ENCODE results near the gene CPA4.
"Not testable (repeated sequence)": the region's sequence is repeated elsewhere in the genome, so short reads cannot be mapped to it uniquely, and the experiment has no call there.

Gene CPA4, protein sequence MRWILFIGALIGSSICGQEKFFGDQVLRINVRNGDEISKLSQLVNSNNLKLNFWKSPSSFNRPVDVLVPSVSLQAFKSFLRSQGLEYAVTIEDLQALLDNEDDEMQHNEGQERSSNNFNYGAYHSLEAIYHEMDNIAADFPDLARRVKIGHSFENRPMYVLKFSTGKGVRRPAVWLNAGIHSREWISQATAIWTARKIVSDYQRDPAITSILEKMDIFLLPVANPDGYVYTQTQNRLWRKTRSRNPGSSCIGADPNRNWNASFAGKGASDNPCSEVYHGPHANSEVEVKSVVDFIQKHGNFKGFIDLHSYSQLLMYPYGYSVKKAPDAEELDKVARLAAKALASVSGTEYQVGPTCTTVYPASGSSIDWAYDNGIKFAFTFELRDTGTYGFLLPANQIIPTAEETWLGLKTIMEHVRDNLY

DNA sequence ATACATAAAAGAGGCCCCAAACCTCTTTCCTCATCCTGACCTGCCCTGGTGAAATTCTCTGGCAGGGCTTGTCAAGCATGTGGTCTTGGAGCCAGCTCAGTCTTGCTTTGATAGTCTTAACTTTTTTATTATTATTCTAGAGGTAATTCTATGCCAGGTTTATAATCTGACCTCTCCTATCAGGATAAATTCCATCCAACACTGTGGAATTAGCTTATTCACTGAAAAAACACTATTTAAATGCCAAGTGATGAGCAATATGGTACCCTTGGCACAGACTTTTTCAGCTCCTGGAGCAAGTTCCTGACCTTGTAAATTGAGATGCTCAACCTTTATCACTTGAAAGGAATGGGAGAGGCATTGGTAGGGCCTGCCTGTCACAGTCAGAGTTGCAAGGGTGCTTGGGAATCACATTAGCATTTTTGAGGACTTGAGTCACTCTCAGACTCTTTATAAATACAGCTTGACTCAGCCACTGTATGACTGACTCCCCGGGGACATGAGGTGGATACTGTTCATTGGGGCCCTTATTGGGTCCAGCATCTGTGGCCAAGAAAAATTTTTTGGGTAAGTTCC, at the start of gene CPA4:
CPA4 (plus strand) TSS at position 480 of the 576 bp plus-strand sequence; CDS start at position 500, 20 bp downstream.
- DNase-seq: no peak

DNA sequence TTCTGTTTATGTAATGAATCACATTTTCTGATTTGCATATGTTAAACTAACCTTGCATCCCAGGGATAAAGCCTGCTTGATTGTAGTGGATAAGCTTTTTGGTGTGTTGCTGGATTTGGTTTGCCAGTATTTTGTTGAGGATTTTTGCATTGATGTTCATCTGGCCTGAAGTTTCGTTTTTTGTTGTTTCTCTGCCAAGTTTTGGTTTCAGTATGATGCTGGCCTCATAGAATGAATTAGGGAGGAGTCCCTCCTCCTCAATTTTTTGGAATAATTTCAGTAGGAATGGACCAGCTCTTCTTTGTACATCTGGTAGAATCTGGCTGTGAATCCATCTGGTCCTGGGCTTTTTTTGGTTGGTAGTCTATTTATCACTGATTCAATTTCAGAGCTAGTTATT, 49.5 kb upstream of the CPA4 start:
- not testable (repeated sequence) for DNase-seq

DNA sequence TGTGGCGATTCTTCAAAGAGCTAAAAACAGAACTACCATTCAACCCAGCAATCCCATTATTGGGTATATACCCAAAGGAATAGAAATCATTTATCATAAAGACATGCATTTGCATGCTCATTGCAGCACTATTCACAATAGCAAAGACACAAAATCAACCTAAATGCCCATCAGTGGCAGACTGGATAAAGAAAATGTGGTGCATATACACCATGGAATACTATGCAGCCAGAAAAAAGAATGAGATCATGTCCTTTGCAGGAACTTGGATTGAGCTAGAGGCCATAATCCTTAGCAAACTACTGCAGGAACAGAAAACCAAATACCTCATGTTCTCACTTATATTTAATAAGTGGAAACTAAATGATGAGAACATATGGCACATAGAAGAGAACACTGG, 46.5 kb upstream of the CPA4 start:
- not testable (repeated sequence) for DNase-seq

DNA sequence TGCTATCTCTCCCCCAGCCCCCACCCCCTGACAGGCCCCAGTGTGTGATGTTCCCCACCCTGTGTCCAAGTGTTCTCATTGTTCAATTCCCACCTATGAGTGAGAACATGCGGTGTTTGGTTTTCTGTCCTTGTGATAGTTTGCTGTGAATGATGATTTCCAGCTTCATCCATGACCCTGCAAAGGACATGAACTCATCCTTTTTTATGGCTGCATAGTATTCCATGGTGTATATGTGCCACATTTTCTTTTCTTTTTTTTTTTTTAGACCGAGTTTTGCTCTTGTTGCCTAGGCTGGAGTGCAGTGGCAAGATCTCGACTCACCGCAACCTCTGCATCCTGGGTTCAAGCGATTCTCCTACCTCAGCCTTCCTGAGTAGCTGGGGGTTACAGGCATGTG, 44.1 kb upstream of the CPA4 start:
- not testable (repeated sequence) for DNase-seq

DNA sequence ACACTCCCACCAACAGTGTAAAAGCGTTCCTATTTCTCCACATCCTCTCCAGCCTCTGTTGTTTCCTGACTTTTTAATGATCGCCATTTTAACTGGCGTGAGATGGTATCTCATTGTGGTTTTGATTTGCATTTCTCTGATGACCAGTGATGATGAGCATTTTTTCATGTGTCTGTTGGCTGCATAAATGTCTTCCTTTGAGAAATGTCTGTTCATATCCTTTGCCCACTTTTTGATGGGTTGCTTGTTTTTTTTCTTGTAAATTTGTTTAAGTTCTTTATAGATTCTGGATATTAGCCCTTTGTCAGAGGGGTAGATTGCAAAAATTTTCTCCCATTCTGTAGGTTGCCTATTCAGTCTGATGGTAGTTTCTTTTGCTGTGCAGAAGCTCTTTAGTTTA, 43.3 kb upstream of the CPA4 start:
- not testable (repeated sequence) for DNase-seq

DNA sequence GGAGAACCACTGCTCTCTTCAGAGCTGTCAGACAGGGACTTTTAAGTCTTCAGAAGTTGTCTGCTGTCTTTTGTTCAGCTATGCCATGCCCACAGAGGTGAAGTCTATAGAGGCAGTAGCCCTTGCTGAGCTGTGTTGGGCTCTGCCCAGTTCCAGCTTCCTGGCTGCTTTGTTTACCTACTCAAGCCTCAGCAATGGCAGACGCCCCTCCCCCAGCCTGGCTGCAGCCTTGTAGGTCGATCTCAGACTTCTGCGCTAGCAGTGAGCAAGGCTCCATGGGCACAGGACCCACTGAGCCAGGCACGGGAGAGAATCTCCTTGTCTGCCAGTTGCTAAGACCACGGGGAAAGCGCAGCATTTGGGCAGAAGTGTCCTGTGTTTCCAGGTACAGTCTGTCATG, 38.4 kb upstream of the CPA4 start:
- no peak for DNase-seq

DNA sequence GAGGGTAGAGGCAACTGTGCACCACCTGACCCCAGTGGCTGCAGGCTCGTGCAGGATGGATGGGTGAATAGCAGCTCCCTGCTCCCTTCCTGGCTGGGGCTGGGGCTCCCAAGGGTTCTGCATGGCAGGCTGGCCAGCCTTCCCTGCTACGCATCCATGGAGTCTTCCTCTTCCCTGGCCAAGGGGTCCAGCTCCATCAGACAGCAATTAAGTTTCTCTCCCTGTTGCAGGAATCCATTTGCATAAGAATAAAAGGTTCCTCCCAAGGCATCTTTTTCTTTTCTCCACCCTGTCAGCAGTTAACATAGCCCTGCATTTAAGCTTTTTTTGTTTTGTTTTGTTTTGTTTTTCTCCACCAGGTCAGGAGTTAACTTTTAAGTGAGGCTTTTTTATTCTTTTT, 36.3 kb upstream of the CPA4 start:
- no peak for DNase-seq

DNA sequence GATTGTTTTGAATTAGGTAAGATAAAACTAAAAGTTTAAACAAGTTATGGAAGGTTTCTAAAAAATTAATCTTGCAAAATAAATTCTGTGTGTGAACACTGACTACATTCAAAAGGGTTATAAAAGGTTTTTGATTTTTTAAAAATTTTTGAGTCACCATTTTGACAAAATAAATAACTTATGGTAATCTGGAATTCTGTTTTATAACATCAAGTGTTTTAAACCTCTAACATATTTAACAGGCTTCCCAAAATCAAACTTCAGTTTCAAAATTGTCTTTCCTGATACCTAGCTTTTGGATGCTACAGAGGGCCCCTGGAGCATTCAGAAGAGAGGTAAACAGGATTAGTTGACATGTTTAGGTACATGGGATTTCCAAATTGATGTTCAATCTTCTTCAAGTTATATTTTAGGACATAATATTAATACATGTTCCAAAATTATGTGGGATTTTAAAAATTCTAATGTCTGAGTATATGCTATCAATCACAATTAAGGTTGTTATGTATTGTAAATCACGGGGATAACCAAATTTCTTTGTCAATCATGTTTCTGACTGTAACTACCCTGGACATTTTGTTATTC, 34.4 kb upstream of the CPA4 start:
- DNase-seq: no peak

DNA sequence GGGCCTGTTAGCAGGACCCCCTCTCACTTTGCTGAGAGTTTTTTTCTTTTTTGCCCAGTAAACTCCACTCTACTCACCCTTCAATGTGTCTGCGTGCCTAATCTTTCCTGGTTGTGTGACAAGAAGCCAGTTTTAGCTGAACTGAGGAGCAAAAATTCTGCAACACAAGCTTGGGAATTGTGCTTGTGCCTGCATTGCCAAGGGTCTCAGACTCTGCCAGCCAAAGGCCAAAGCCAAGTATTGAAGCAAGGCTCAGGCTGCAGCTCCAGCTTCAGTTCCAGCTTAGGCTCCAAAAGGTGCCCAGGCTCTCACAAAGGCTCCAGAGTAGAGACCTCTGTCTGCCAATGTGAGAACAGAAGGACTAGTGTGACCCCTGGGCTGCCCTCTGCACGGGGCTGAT, 30.5 kb upstream of the CPA4 start:
- no peak for DNase-seq

DNA sequence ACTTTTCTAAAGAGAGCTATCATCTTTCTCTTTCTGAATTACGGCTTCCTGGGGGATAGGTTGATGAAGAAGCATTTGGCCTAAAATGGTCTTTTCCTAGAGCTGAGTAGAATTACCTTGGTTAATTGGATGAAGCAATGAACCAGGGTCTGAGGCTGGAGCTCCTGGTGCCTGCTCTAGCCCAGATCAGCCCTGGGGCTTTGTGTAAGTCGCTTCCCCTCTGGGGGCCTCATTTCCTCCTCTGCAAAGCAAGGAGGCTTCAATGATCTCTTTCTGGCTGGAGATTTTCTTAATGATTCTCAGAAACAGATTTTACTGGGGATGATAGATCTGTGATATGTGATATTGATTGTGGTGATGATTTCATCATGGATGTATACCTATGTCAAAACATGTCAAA, 29.8 kb upstream of the CPA4 start:
- DNase-seq: no peak

DNA sequence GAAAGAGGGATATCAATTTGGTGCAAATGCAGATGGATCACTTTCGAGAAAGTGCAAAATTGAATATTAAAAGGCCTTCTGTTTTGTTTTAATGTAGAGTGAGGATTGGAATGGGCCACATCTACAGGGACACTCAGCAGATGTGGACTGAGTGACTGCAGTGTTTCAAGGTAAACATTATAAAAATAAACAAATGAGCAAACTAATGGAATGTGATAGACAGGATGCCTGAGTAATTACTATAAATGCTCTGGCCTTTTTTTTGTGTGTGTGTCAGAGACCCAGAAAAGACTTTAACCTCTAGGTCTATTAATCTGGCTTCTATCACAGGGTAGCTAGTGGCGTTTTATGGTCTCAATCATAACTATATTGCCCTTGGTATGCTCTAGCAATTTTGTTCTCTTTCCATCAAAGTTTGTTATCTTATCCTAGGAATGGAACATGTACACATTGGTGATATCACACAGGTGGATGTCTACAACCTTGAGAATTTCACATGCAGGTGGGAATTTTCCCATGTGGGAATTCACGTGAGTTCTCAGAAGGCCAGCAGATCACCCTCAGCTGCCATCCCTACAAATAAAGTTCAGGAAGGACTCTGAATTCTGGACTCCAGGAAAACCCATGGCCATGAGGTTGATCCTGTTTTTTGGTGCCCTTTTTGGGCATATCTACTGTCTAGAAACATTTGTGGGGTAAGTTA, 26.6 kb upstream of the CPA4 start, which contains the start of gene CPA2:
CPA2 (plus strand) TSS at position 606 of the 703 bp plus-strand sequence; CDS start at position 625, 19 bp downstream.
- no peak for DNase-seq

DNA sequence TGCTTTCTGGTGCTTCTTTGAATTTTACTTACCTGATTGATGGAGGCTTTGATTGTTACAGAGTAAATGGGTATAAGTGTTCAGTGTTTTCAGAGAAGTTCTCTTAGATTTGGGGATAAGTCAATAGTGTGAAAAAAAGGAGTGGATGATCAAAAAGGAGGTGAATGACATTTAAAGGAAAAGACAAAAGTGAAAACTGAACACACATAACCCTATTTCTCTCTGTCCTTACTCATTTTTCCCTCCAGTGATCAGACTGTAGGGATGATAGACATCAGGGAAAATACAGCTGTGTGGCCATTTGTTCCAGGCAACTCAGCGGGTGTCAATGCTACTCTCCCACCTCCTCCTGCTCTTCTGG, 26.0 kb upstream of the CPA4 start:
- no peak for DNase-seq

DNA sequence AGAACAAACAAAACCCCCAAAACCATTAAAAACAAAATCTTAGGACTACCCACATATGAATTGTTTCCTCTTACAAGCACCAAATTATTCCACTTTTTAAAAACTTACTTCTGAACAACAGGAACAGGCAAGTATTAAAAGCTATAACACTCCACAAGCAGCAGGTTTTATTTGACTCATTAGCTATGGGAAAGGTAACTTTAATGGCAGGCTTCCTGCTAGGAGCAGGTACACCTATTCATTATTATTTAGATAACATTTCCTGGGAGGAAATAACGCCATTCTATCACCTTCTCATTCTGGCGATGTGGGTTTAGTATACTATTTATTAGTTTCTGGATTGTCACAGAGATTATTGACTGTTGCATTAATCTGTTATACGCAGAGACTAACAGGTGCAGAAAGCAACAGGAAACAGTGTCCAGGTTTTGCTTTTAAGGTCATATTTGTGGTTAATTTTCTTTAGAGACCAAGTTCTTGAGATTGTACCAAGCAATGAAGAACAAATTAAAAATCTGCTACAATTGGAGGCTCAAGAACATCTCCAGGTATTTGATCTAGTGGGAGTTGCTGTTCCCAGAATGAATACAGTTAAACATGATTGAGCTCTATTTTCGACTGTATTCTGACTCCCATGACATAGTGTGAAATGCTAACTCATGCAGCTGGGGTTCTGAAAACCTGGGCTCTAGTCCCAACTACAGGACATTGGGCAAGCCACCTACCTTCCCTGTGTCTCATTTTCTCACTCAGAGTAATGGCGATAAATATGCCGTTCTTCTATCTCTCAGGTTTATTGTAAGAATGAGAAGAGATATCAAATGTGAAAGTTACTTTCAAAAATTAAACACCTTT, 24.3 kb upstream of the CPA4 start:
- DNase-seq: no peak

DNA sequence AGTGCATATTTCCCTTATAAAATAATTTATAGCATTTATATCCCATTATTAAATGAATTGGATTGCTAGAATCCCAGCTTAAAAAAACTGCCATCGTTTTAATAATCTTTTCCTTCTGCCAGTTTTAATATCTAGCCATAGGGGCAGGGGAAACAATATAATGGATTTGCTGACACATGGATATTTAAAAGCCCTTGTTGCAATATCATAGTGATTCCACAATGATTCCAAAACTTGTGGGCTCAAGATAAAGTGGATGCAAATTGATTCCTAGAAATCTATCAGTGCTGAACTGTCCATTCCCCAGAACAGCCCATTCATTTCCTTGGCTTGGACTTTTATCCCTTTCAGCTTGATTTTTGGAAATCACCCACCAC, 23.7 kb upstream of the CPA4 start:
- no peak for DNase-seq

DNA sequence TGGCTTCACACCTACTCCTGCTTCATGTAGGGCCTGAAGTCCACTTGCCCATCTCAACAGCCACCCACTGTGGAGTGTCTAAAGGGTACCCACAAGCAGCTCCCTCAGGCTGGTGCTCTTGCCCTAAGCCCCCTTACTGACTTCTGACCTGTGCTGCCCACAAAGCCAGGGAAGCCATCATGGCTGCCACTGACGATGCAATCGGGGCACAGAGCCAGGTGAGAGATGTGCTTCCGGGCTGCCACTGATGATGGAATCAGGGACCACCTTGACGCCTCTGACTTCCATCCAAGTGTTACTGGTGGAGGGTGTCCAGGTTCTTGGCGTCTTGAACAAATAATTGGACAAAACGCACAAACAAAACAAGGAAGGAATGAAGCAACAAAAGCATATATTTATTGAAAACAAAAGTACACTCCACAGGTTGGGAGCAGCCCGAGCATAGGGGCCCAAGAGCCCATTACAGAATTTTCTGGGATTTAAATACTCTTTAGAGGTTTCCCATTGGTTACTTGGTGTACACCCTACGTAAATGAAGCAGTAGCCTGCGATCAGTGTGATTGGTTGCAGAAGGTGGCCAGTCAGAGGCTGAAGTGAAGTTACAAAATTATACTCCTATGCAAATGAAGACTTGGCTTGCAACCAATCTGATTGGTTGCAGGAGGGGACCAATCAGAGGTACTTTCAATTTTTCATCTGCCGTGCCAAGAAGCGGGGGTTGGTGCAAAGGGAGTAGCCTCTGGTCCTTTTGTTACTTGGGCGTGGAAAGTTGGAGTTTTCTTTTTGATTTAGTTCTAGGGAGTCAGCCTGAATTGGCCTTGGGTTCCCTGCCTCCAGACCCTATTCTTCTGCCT, 21.8 kb upstream of the CPA4 start:
- no peak for DNase-seq

DNA sequence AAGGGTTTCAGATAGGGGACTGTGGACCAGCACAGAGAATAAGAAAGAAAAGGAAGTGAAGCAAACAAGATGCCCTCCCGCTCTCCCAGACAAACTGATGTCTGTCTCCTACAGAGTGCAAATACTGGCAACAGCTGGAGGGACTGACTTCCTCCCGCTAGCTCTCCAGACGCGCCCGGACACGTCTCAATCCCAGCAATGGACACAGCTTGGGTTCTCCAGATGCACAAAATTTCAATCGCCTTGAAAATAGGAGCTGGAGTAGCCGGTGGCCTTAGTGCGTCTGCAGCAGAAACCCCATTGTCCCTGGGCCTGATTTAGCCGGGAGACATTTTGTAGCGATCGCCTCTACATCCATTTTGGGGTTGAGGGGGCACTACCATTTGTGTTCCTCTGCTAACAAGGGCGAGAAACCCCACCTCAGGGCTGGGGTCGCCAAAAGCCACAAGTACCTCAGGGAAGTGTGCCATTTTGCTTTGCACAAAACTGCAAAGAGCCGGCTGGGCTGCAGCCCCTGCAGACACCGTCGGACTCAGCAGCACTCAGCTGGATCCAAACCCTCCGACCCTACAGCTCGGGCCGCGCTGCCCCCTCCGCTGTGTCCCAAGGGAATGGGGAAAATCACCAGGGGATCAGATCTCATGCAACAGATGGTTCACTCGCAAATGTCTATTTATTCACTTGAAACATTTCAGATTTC, 20.4 kb upstream of the CPA4 start:
- DNase-seq: no peak

DNA sequence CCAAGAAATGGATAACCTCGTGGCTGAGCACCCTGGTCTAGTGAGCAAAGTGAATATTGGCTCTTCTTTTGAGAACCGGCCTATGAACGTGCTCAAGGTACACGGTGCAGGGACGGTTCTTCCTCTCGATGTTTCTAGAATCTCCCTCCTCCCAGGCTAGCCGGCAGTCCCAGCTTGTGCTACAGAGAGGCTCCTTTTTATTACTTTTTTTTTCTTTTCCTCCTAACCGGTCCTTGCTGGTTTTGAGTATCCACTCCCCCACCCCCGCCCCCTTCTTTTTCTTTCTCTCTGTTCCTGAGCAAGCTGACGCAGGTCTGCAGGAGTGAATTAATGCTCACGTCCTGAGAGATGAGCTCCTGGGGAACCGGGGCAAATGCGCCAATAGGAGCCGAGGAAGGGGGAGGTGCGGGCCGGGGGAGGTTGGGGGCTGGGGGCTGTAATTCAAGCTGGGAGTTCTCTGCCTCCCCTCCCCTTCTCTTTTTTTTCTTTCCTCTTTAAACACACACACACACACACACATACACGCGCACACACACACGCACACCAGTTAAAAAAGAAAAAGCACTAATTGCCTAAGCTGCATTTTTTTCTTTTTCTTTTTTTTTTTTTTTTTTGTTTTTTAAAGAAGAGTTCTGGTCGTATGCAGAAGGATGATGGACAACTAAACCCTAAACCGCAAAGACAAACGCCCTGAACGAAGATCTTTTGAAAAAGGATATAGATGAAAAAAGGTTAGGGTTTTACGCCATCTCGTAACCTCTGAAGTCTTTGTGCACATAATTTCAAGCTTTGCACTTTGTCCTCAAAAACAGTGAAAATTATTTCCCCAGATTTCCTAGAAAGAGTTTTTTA, 19.7 kb upstream of the CPA4 start:
- DNase-seq: no peak

DNA sequence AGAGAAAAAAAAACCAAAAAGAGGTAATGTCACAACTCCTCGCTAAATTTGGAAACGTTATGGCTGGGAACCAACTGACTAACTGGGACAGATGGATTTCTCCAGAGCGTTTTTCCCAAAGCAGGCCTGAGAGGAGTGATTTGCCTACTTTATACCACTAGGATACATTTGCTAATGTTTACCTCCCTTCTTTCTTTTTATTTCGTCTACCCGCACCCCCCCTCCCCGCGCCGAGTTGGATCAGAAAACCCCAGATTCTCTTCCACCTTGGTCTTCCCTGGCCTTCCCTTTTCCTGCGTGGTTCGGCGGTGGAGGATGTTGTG, 19.1 kb upstream of the CPA4 start:
- DNase-seq: no peak

DNA sequence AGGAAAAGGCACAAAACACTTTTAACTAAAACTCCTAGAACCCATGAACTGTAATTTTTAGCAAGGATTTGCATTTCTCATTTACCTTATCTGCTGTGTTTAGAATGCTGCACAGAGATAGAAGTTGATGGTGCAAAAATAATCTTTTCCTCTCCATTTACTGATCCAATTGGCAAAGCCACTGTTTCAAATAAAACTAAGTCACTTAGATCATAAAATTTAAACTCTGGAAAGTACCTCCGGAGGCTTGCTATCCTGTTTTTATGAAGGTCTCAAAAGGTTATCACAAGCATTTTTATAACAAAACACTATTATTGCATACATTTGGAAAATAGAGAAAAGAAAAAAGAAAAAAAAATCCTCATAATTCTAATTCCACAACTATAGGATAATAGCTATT, 18.7 kb upstream of the CPA4 start:
- DNase-seq: no peak

DNA sequence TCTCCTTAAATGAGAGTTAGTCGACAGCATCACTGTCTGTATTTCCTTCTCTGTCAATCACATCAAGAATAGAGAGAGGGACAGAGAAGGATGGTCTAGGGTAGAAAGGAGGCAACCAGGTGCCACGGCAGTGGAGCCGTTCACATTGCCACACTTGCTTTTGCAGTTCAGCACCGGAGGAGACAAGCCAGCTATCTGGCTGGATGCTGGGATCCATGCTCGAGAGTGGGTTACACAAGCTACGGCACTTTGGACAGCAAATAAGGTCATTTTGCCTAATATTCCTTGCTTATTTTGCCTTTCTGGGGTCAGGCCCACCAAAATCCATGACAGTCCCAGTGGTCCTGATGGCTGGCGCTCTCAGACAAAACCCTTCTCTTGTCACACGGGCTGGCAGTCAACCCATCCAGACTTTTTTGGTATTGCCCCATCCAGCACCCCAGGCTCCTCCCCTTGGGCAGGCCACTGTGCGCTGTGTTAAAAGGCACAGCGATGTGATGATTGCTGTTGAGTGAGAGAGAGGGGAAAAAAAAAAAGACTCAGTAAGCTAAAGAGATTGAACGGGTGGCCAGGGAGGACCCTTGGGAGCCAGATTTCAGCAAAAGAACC, 17.9 kb upstream of the CPA4 start:
- DNase-seq: no peak
